H1 (cell line): ENCODE results near the gene SCN4A. TPM values are rescaled to one million over a fixed set of nuclear protein-coding genes. Genes with fewer than 3 reads are reported as not detected.

Experiments used
- CTCF ChIA-PET: fragments of 300-600 bp; sonication (Branson Sonifier 250); formaldehyde crosslinking; loops from one replicate; lab custom pipeline; 2021; ENCODE audit not compliant: partially characterized antibody; lab: Charles Lee
- POLR2A ChIA-PET: fragments of 300-600 bp; sonication (Branson Sonifier 250); formaldehyde crosslinking; loops from one replicate; lab custom pipeline; 2021; ENCODE audit warnings: inconsistent platforms; ENCODE audit not compliant: partially characterized antibody; lab: Charles Lee
- DNase-seq, 2 experiments: peaks; one replicate each; pipeline versions ENCODE4 v3.0.0 to v3.0.0-alpha.2; 2010 to 2022; ENCODE audit warnings: low spot score in 2 of 2, low read depth in 1 of 2, mixed read lengths in 1 of 2
- FAIRE-seq: peaks from 2 replicates; lab custom pipeline; 2011; peaks lifted over from hg19 to GRCh38; lab: Jason Lieb, UNC
- H2AFZ ChIP-seq: 2 replicates; pipeline ENCODE4 v1.8.1; 2012; ENCODE audit warnings: low read length, inconsistent platforms
- H2AK5ac ChIP-seq: 2 replicates; pipeline ENCODE4 v1.6.1; 2013; ENCODE audit warnings: low read depth, low read length
- H2BK120ac ChIP-seq: replicated peaks from 2 replicates; pipeline ENCODE3; 2013; ENCODE audit warnings: low read depth, low read length, inconsistent platforms
- H2BK12ac ChIP-seq: 2 replicates; pipeline ENCODE4 v1.6.1; 2013; ENCODE audit warnings: low read depth, low read length
- H2BK15ac ChIP-seq: 2 replicates; pipeline ENCODE4 v1.6.1; 2013; ENCODE audit warnings: low read length
- H2BK20ac ChIP-seq: 2 replicates; pipeline ENCODE4 v1.6.1; 2013; ENCODE audit warnings: low read length
- H2BK5ac ChIP-seq: 2 replicates; pipeline ENCODE4 v1.6.1; 2013; ENCODE audit warnings: low read depth, low read length
- H3K14ac ChIP-seq: 2 replicates; pipeline ENCODE4 v1.6.1; 2013; ENCODE audit warnings: inconsistent platforms; ENCODE audit not compliant: insufficient read length
- H3K18ac ChIP-seq: 2 replicates; pipeline ENCODE4 v1.6.1; 2013; ENCODE audit warnings: low read length; ENCODE audit errors: extremely low read depth
- H3K23ac ChIP-seq: 2 replicates; pipeline ENCODE4 v1.6.1; 2013; ENCODE audit warnings: inconsistent platforms; ENCODE audit not compliant: insufficient read length
- H3K23me2 ChIP-seq: 2 replicates; pipeline ENCODE4 v1.6.1; 2013; ENCODE audit warnings: low read depth, low read length
- H3K27ac ChIP-seq: 2 replicates; pipeline ENCODE4 v1.6.1; 2011; ENCODE audit warnings: low read depth, low read length, inconsistent platforms
- H3K27me3 ChIP-seq, 4 experiments: replicated peaks in 1 of 4; 1 replicate in 1 of 4; 2 replicates in 3 of 4; pipeline versions ENCODE4 v1.6.1 to v1.8.1; 2011 to 2013; ENCODE audit warnings: low read length in 3 of 4, mild to moderate bottlenecking in 3 of 4, inconsistent platforms in 2 of 4, mixed read lengths in 2 of 4, moderate library complexity in 1 of 4; ENCODE audit not compliant: control insufficient read depth in 3 of 4, insufficient read depth in 3 of 4; ENCODE audit errors: extremely low read depth in 1 of 4
- H3K36me3 ChIP-seq, 4 experiments: 2 replicates each; pipeline versions ENCODE4 v1.6.1 to v1.8.1; 2011 to 2013; ENCODE audit warnings: mild to moderate bottlenecking in 4 of 4, low read length in 3 of 4, moderate library complexity in 2 of 4, control low read depth in 1 of 4, inconsistent platforms in 1 of 4; ENCODE audit not compliant: insufficient read depth in 4 of 4, control insufficient read depth in 2 of 4
- H3K4ac ChIP-seq: replicated peaks from 2 replicates; pipeline ENCODE3; 2013; ENCODE audit warnings: low read length, low read depth, mixed read lengths, inconsistent platforms; ENCODE audit not compliant: insufficient read length
- H3K4me1 ChIP-seq, 4 experiments: replicated peaks in 1 of 4; 1 replicate in 1 of 4; 2 replicates in 3 of 4; pipeline versions ENCODE4 v1.6.1 to v1.8.1; 2011 to 2013; ENCODE audit warnings: low read length in 3 of 4, inconsistent platforms in 2 of 4, mixed read lengths in 1 of 4; ENCODE audit not compliant: insufficient read depth in 4 of 4, control insufficient read depth in 3 of 4
- H3K4me2 ChIP-seq, 2 experiments: 2 replicates each; pipeline versions ENCODE4 v1.6.1 to v1.8.1; 2011 to 2013; ENCODE audit warnings: low read depth in 2 of 2, low read length in 2 of 2, control low read depth in 1 of 2, inconsistent platforms in 1 of 2, mild to moderate bottlenecking in 1 of 2; ENCODE audit not compliant: insufficient read depth in 1 of 2
- H3K4me3 ChIP-seq, 4 experiments: fragments of 200-600, 300-600 bp in 1 of 4; sonication (generic), shearing (Covaris generic), sonication (Bioruptor Twin) in 1 of 4; 2 replicates each; pipeline versions ENCODE4 v1.5.1 to v1.8.1; 2011 to 2016; ENCODE audit warnings: low read length in 4 of 4, low read depth in 3 of 4, control low read depth in 2 of 4, inconsistent platforms in 2 of 4, mild to moderate bottlenecking in 2 of 4, mixed read lengths in 1 of 4, moderate library complexity in 1 of 4; ENCODE audit not compliant: insufficient read depth in 2 of 4; ENCODE audit errors: extremely low read depth in 1 of 4
- H3K56ac ChIP-seq: replicated peaks from 2 replicates; pipeline ENCODE3; 2013; ENCODE audit warnings: low read depth, mild to moderate bottlenecking, mixed read lengths, low read length, inconsistent platforms; ENCODE audit not compliant: insufficient read length
- H3K79me1 ChIP-seq: 2 replicates; pipeline ENCODE4 v1.6.1; 2013; ENCODE audit warnings: low read depth, low read length, control low read depth
- H3K79me2 ChIP-seq, 2 experiments: 2 replicates each; pipeline versions ENCODE4 v1.6.1 to v1.8.1; 2012 to 2013; ENCODE audit warnings: low read length in 2 of 2, mild to moderate bottlenecking in 2 of 2, inconsistent platforms in 1 of 2; ENCODE audit not compliant: insufficient read depth in 2 of 2, control insufficient read depth in 1 of 2
- H3K9ac ChIP-seq, 4 experiments: replicated peaks in 1 of 4; 1 replicate in 1 of 4; 2 replicates in 3 of 4; pipeline versions ENCODE4 v1.6.1 to v1.8.1; 2011 to 2013; ENCODE audit warnings: low read depth in 3 of 4, low read length in 3 of 4, control low read depth in 2 of 4, mild to moderate bottlenecking in 2 of 4, moderate library complexity in 2 of 4, inconsistent platforms in 1 of 4; ENCODE audit errors: extremely low read depth in 1 of 4
- H3K9me3 ChIP-seq, 2 experiments: 2 replicates each; pipeline versions ENCODE4 v1.6.1 to v1.8.1; 2012 to 2013; ENCODE audit warnings: mild to moderate bottlenecking in 2 of 2, moderate library complexity in 2 of 2, control low read depth in 1 of 2, inconsistent platforms in 1 of 2, low read depth in 1 of 2, low read length in 1 of 2, mixed read lengths in 1 of 2; ENCODE audit not compliant: insufficient read depth in 2 of 2
- H4K20me1 ChIP-seq, 2 experiments: replicated peaks in 1 of 2; 2 replicates each; pipeline versions ENCODE3 to v1.8.1; 2011 to 2013; ENCODE audit warnings: inconsistent platforms in 2 of 2, low read length in 2 of 2, mild to moderate bottlenecking in 1 of 2; ENCODE audit not compliant: insufficient read depth in 2 of 2, control insufficient read depth in 1 of 2
- H4K5ac ChIP-seq: 2 replicates; pipeline ENCODE4 v1.6.1; 2013; ENCODE audit warnings: low read length, low read depth, mixed read lengths, inconsistent platforms; ENCODE audit not compliant: insufficient read length
- H4K8ac ChIP-seq: 2 replicates; pipeline ENCODE4 v1.8.0; 2013; ENCODE audit warnings: mild to moderate bottlenecking, moderate library complexity, low read length, inconsistent platforms; ENCODE audit not compliant: insufficient read depth; ENCODE audit errors: extremely low read depth
- H4K91ac ChIP-seq: replicated peaks from 2 replicates; pipeline ENCODE3; 2013; ENCODE audit warnings: low read length, mixed read lengths, inconsistent platforms; ENCODE audit not compliant: insufficient read length
- KDM5A ChIP-seq: fragments of 200-600 bp; IDR thresholded peaks from 2 replicates; pipeline ENCODE4 v1.7.1; 2012; ENCODE audit warnings: mild to moderate bottlenecking, low read length, inconsistent platforms, mixed read lengths
- RNF2 ChIP-seq: fragments of 200-900, 300-1000 bp; sonication (generic); IDR thresholded peaks from 2 replicates; pipeline ENCODE4 v1.7.1; 2016; ENCODE audit warnings: borderline replicate concordance, low read depth, mild to moderate bottlenecking, antibody characterized with exemption, low read length; ENCODE audit not compliant: poor library complexity, severe bottlenecking; ENCODE audit errors: missing control alignments
- whole genome bisulfite sequencing, 2 experiments: shearing (Covaris generic) in 1 of 2; methylation state at CpG; one replicate each; pipeline versions ENCODE4 v1.1.6 to v1.1.7; 2013 to 2015; ENCODE audit warnings: low lambda C conversion rate in 2 of 2, mixed read lengths in 2 of 2, inconsistent platforms in 1 of 2, low coverage in 1 of 2, missing lambda C conversion rate in 1 of 2; ENCODE audit not compliant: insufficient replicate concordance in 2 of 2, insufficient coverage in 1 of 2, insufficient read length in 1 of 2; ENCODE audit errors: extremely low coverage in 1 of 2, missing lambda C conversion rate in 1 of 2; 5-methylcytosine and 5-hydroxymethylcytosine counted together
- polyA plus RNA-seq, 7 experiments: library from polyadenylated mRNA; depleted of rRNA in 3 of 7; stranded (reverse) in 5 of 7; unstranded in 2 of 7; fragments of >200 nt in 5 of 7; fragments of 200-250 nt in 2 of 7; gene quantifications; 1 replicate in 5 of 7; 2 replicates in 1 of 7; 4 replicates in 1 of 7; pipeline versions ENCODE4 v1.2.1 to v1.2.3, GENCODE V29; 2011 to 2013; ENCODE audit warnings: missing spikeins in 2 of 7, mixed read lengths in 2 of 7
- total RNA-seq: library from RNA; stranded (reverse); fragmentation: NEBNext Ultra II Directional; extraction: Animal tissue kit (Norgen Biotek cat#: 25700); gene quantifications from 2 replicates; pipeline ENCODE4 v1.2.1, GENCODE V29; 2021

Gene SCN4A
- total and polyA plus RNA-seq, 2 of the 8 experiments (the other 6 are each of a cell fraction or from before 2014, with no cell fraction given) = 5.0 to 8.5 TPM

DNA sequence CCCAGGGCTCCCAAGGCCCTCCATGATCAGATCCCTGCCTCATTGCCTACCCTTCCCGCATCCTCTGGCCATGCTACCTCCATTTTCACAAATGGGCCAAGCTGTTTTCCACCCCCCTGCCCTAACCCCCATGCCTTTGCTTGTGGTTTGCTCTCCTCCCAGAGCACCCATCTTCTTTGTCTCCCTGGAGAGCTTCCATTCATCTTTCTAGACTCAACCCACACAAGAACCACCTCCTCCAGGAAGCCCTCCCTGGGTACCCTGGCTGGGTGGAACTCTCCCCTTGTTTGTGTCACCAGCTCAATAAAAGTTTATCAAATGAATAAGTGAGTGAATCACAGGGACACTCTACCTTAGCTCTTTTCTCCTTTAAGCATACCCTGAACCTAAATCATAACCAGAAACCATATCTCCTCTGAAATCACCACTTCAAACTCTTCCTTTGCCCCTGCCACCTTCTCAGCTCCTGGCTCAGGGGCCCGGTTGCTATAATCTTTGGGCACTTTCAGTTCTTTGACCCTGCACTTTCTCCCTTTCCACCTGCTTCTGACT lies 2.9 kb upstream of the SCN4A start:
- Histone ChIP-seq H2AK5ac (no peak overlapping the region), H2BK15ac (no peak overlapping the region), H2AFZ (no peak overlapping the region), H2BK120ac (no peak overlapping the region), H3K4ac (no peak overlapping the region), H4K8ac (no peak overlapping the region), H3K18ac (no peak overlapping the region), H3K79me1 (no peaks in the 10 kb centered on the region), H2BK20ac (no peak overlapping the region), H4K20me1 (no peaks in the 10 kb centered on the region), H4K91ac (no peak overlapping the region), H3K9me3 (no peaks in the 10 kb centered on the region), H3K79me2 (no peaks in the 10 kb centered on the region), H3K23ac (no peak overlapping the region), H3K36me3 (no peaks in the 10 kb centered on the region), H3K14ac (no peak overlapping the region), H3K56ac (no peak overlapping the region), H3K4me3 (no peak overlapping the region), H3K4me2 (no peak overlapping the region), H3K23me2 (no peaks in the 10 kb centered on the region), H3K9ac (no peak overlapping the region), H2BK5ac (no peak overlapping the region), H2BK12ac (no peak overlapping the region), H3K27me3 (no peaks in the 10 kb centered on the region; a peak in 1 of 7 replicates), H3K4me1 (peaks cover 0 to 7% (median under 1%) of the 10 kb centered on the region in 4 experiments; a peak in 4 of 7 replicates), H4K5ac (no peak overlapping the region), H3K27ac (no peak overlapping the region)
- ChIA-PET POLR2A (interaction anchor here (1.5 kb wide), 1 partner anchor 12 kb away, joined by 4 read pairs; no protein-coding TSS in a partner anchor), CTCF (interaction anchor here (1.1 to 18.4 kb wide), 11 partner anchors 9 to 158 kb away, joined by 3 to 219 read pairs (median 7); partner anchors contain the start of genes GH1 and ICAM2)
- TF ChIP-seq KDM5A = no peak
- no peak for TF ChIP-seq RNF2
- FAIRE-seq = no peak
- DNase-seq = no peak
- WGBS, 2 experiments = 82% methylated on average over 2 of the region's 2 CpGs; no CpG with 5 or more reads in 1 of the 2 experiments
